NB4 (cell line): Measurements from ENCODE around the gene NNMT.
A peak's percentile ranks its signal among the peaks of the same experiment; 100 is the strongest.

Source experiments
- DNase-seq: peaks from one replicate; pipeline ENCODE4 v3.0.0; 2010; ENCODE audit warnings: low read depth
- H3K4me3 ChIP-seq: one replicate; pipeline ENCODE4 v1.5.1; 2011; ENCODE audit warnings: mild to moderate bottlenecking, low read depth, low read length, moderate library complexity
- CTCF ChIP-seq: IDR thresholded peaks from one replicate; pipeline ENCODE4 v1.5.1; 2012; ENCODE audit warnings: low read depth, low read length
- MAX ChIP-seq: IDR thresholded peaks from 2 replicates; pipeline ENCODE4 v1.6.1; 2011; ENCODE audit warnings: low read depth, low read length
- MYC ChIP-seq: IDR thresholded peaks from 2 replicates; pipeline ENCODE4 v1.6.1; 2011; ENCODE audit warnings: low read depth, low read length
- POLR2A ChIP-seq: IDR thresholded peaks from 2 replicates; pipeline ENCODE4 v1.6.1; 2011; ENCODE audit warnings: mild to moderate bottlenecking; ENCODE audit not compliant: insufficient read length; ENCODE audit errors: extremely low read depth

NNMT gene

GRCh38 chr11:114278342-114279065 lies 17.7 kb upstream of the NNMT start:
- H3K4me3 ChIP-seq, result no peak overlapping the region
- no peak for TF ChIP-seq MAX
- no peak for TF ChIP-seq POLR2A
- no peak for TF ChIP-seq CTCF
- no peak for DNase-seq

- no peak for DNase-seq
- no peak overlapping the region for H3K4me3 ChIP-seq
- TF ChIP-seq CTCF (no peak), POLR2A (no peak), MYC (no peak), MAX (no peak)
Measured at GRCh38 chr11:114279792-114280546, 16.2 kb upstream of the NNMT start.

GRCh38 chr11:114280696-114281095 lies 15.5 kb upstream of the NNMT start:
- TF ChIP-seq CTCF (peak; percentile 49), POLR2A (no peak)
- peak; percentile 60 for DNase-seq
- H3K4me3 ChIP-seq, result no peak overlapping the region

GRCh38 chr11:114281388-114281956 lies 14.7 kb upstream of the NNMT start:
- DNase-seq, result no peak
- TF ChIP-seq MAX, result no peak
- no peak for TF ChIP-seq MYC
- no peak for TF ChIP-seq POLR2A
- TF ChIP-seq CTCF, result no peak
- H3K4me3 ChIP-seq, result no peak overlapping the region

- DNase-seq, result no peak
- TF ChIP-seq MYC, result no peak
- no peak for TF ChIP-seq MAX
- TF ChIP-seq POLR2A, result no peak
- TF ChIP-seq CTCF, result no peak
- H3K4me3 ChIP-seq, result no peak overlapping the region
Measured at GRCh38 chr11:114282488-114282887, 13.7 kb upstream of the NNMT start.
